ENCODE measurements around the gene PALM3. TPM values are rescaled to one million over a fixed set of nuclear protein-coding genes. Genes with fewer than 3 reads are reported as not detected.

The PALM3 gene
- total RNA-seq, 1 experiment from 2014 or later, result 2.3 TPM

GRCh38 chr19:14072535-14073260 lies 10.8 kb upstream of the PALM3 start, which contains the start of gene MISP3:
MISP3 (plus strand) TSS chr19:14072786; CDS start chr19:14073310, 524 bp downstream.
- peaks cover 13% of the 10 kb centered on the region; the same call in 1 of the 2 replicates for H3K79me2 ChIP-seq (ENCODE audit: low read length)
- BruUV-seq (replicated peaks), result no TSS peak
- CTCF ChIA-PET, result interaction anchor here (0.5 to 1.8 kb wide), 6 partner anchors 9 to 392 kb away, joined by 3 to 13 read pairs (median 4); partner anchors contain the start of gene ASF1B
- no peaks in the 10 kb centered on the region for H4K20me1 ChIP-seq (ENCODE audit: low read length)
- peaks cover 19% of the 10 kb centered on the region for H3K4me1 ChIP-seq (ENCODE audit: insufficient read depth, low read length)
- H3K9me2 ChIP-seq (replicated peaks; ENCODE audit: low read length), result no peaks in the 10 kb centered on the region
- no peaks in the 10 kb centered on the region for H3K36me3 ChIP-seq (ENCODE audit: low read depth, low read length)
- H2AFZ ChIP-seq (ENCODE audit: low read length), result peak within 1 kb of the TSS; percentile 95
- no peaks in the 10 kb centered on the region for H3K9me3 ChIP-seq (ENCODE audit: low read length)
- peak within 1 kb of the TSS; percentile 38; the same call in 1 of the 2 replicates for H3K9ac ChIP-seq (ENCODE audit: low read length)
- ATAC-seq, result peak; percentile 21
- peak within 1 kb of the TSS; percentile 98 for H3K4me2 ChIP-seq (ENCODE audit: low read length)
- peak within 1 kb of the TSS; percentile 77 for H3K4me3 ChIP-seq (ENCODE audit: low read length)
- no peaks in the 10 kb centered on the region for H3K27me3 ChIP-seq (ENCODE audit: low read length)
- POLR2A ChIA-PET (ENCODE audit: unreplicated experiment), result no interaction called here
- intact Hi-C loops (cut with micrococcal nuclease), result loop anchor here (1.0 to 10.0 kb wide), 3 partner anchors 65 to 288 kb away; no protein-coding TSS in a partner anchor
- no peak within 1 kb of the TSS for H3K27ac ChIP-seq (ENCODE audit: low read length)
- DNase-seq, result peak; percentile 68
- TF ChIP-seq EZH2 (IDR thresholded peaks at IDR 0.05; ENCODE audit: low read length, unreplicated experiment), result no peak
- TF ChIP-seq EZH2phosphoT487 (IDR thresholded peaks at IDR 0.05; ENCODE audit: borderline replicate concordance, low read length), result no peak
- TF ChIP-seq, protein P1, sequence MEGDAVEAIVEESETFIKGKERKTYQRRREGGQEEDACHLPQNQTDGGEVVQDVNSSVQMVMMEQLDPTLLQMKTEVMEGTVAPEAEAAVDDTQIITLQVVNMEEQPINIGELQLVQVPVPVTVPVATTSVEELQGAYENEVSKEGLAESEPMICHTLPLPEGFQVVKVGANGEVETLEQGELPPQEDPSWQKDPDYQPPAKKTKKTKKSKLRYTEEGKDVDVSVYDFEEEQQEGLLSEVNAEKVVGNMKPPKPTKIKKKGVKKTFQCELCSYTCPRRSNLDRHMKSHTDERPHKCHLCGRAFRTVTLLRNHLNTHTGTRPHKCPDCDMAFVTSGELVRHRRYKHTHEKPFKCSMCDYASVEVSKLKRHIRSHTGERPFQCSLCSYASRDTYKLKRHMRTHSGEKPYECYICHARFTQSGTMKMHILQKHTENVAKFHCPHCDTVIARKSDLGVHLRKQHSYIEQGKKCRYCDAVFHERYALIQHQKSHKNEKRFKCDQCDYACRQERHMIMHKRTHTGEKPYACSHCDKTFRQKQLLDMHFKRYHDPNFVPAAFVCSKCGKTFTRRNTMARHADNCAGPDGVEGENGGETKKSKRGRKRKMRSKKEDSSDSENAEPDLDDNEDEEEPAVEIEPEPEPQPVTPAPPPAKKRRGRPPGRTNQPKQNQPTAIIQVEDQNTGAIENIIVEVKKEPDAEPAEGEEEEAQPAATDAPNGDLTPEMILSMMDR (conservative IDR thresholded peaks at IDR 0.05; ENCODE audit: low read depth, low read length), result no peak
- no peaks in the 10 kb centered on the region for H3F3A ChIP-seq (ENCODE audit: low read length, unreplicated experiment)

DNA sequence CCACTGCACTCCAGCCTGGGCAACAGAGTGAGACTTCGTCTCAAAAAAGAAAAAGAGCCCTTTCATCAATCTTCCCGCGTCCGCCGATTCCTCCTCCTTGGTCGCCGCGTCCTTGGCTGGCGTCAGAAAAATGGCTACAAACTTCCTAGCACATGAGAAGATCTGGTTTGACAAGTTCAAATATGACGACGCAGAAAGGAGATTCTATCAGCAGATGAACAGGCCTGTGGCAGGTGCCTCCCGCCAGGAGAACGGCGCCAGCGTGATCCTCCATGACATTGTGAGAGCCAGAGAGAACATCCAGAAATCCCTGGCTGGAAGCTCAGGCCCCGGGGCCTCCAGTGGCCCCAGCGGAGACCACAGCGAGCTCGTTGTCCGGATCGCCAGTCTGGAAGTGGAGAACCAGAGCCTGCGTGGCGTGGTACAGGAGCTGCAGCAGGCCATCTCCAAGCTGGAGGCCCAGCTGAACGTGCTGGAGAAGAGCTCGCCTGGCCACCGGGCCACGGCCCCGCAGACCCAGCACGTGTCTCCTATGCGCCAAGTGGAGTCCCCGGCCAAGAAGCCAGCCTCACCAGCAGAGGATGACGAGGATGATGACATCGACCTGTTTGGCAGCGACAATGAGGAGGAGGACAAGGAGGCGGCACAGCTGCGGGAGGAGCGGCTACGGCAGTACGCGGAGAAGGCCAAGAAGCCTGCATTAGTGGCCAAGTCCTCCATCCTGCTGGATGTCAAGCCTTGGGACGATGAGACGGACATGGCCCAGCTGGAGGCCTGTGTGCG lies 8.6 kb upstream of the PALM3 start:
- Histone ChIP-seq H3K9me3 (ENCODE audit: low read length) (no peaks in the 10 kb centered on the region), H3K9me2 (replicated peaks; ENCODE audit: low read length) (no peaks in the 10 kb centered on the region), H3K79me2 (ENCODE audit: low read length) (peaks cover 9% of the 10 kb centered on the region; the same call in 1 of the 2 replicates), H3F3A (ENCODE audit: low read length, unreplicated experiment) (no peaks in the 10 kb centered on the region), H3K9ac (ENCODE audit: low read length) (no peak overlapping the region), H3K27me3 (ENCODE audit: low read length) (no peaks in the 10 kb centered on the region), H3K4me2 (ENCODE audit: low read length) (no peak overlapping the region), H3K27ac (ENCODE audit: low read length) (no peak overlapping the region), H3K4me1 (ENCODE audit: insufficient read depth, low read length) (peaks cover 19% of the 10 kb centered on the region), H2AFZ (ENCODE audit: low read length) (no peak overlapping the region), H3K36me3 (ENCODE audit: low read depth, low read length) (no peaks in the 10 kb centered on the region), H3K4me3 (ENCODE audit: low read length) (no peak overlapping the region), H4K20me1 (ENCODE audit: low read length) (no peaks in the 10 kb centered on the region)
- DNase-seq (no peak), ATAC-seq (no peak)
- CTCF ChIA-PET, result interaction anchor here (1.8 kb wide), 1 partner anchor 11 kb away, joined by 13 read pairs; no protein-coding TSS in a partner anchor
- POLR2A ChIA-PET (ENCODE audit: unreplicated experiment), result no interaction called here
- BruUV-seq (replicated peaks), result no TSS peak
- intact Hi-C loops (cut with micrococcal nuclease), result loop anchor here (5.0 to 10.0 kb wide), 2 partner anchors 108 to 286 kb away; no protein-coding TSS in a partner anchor
- no peak for TF ChIP-seq EZH2 (IDR thresholded peaks at IDR 0.05; ENCODE audit: low read length, unreplicated experiment)
- TF ChIP-seq, protein P1 (conservative IDR thresholded peaks at IDR 0.05; ENCODE audit: low read depth, low read length), result no peak
- TF ChIP-seq EZH2phosphoT487 (IDR thresholded peaks at IDR 0.05; ENCODE audit: borderline replicate concordance, low read length), result no peak

Measured in PC-3 (cell line).